Measurements from ENCODE around the gene LASP1.

GRCh38 chr17:38851434-38851833 lies 18.4 kb upstream of the LASP1 start:
- TF ChIP-seq, protein P1, sequence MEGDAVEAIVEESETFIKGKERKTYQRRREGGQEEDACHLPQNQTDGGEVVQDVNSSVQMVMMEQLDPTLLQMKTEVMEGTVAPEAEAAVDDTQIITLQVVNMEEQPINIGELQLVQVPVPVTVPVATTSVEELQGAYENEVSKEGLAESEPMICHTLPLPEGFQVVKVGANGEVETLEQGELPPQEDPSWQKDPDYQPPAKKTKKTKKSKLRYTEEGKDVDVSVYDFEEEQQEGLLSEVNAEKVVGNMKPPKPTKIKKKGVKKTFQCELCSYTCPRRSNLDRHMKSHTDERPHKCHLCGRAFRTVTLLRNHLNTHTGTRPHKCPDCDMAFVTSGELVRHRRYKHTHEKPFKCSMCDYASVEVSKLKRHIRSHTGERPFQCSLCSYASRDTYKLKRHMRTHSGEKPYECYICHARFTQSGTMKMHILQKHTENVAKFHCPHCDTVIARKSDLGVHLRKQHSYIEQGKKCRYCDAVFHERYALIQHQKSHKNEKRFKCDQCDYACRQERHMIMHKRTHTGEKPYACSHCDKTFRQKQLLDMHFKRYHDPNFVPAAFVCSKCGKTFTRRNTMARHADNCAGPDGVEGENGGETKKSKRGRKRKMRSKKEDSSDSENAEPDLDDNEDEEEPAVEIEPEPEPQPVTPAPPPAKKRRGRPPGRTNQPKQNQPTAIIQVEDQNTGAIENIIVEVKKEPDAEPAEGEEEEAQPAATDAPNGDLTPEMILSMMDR (IDR thresholded peaks at IDR 0.05; ENCODE audit: poor library complexity, severe bottlenecking), result no peak
- TF ChIP-seq RAD21 (conservative IDR thresholded peaks at IDR 0.05) (no peak), EZH2 (IDR thresholded peaks at IDR 0.05; ENCODE audit: borderline replicate concordance, insufficient read depth, low read length, poor library complexity, severe bottlenecking) (no peak)

All from neural cell (in vitro differentiated cells).